GM12875 (cell line): ENCODE measurements around the gene KIF20A.

Source experiments
- H3K4me3 ChIP-seq: one replicate; pipeline ENCODE4 v1.5.1; 2011; ENCODE audit warnings: low read depth, low read length, control low read depth
- CTCF ChIP-seq: IDR thresholded peaks from 2 replicates; pipeline ENCODE4 v1.5.1; 2011; ENCODE audit warnings: low read depth, mild to moderate bottlenecking, control low read depth, inconsistent platforms, low read length, moderate library complexity, borderline replicate concordance; ENCODE audit not compliant: insufficient read depth

KIF20A gene

GRCh38 chr5:138233280-138233679 lies 54.4 kb downstream of the KIF20A start:
- no peak for TF ChIP-seq CTCF

GRCh38 chr5:138234651-138235050 lies 55.7 kb downstream of the KIF20A start:
- no peak for TF ChIP-seq CTCF
- H3K4me3 ChIP-seq = no peak overlapping the region

More at GRCh38 chr5:138233280-138233679, 54.4 kb downstream of the KIF20A start:
- no peak overlapping the region for H3K4me3 ChIP-seq
